Activated naive CD4-positive, alpha-beta T cell treated with anti-CD3 and anti-CD28 coated beads, Interleukin-2, amount 50 U/mL, for 72 hours (primary cell): ENCODE measurements around the gene PLAC8. TPM values are rescaled to one million over a fixed set of nuclear protein-coding genes. Genes with fewer than 3 reads are reported as not detected.
"Not testable (repeated sequence)": the region's sequence is repeated elsewhere in the genome, so short reads cannot be mapped to it uniquely, and the experiment has no call there.

ENCODE experiments used
- ATAC-seq, 2 donors: fragments of 150-1000 bp; cut with Tn5 transposase; 2 replicates each; pipeline ENCODE4 v1.10.0; 2021; ENCODE audit warnings: mild to moderate bottlenecking in 2 of 2, moderate library complexity in 2 of 2
- DNase-seq, 2 donors: peaks; one replicate each; pipeline ENCODE4 v3.0.0; 2021 to 2022; ENCODE audit warnings: low spot score in 2 of 2
- H3K27ac Mint-ChIP-seq, 2 donors: one replicate each; pipeline ENCODE4 v1.8.0; 2022; ENCODE audit warnings: mild to moderate bottlenecking in 2 of 2, mixed read lengths in 2 of 2
- H3K36me3 Mint-ChIP-seq, 2 donors: one replicate each; pipeline ENCODE4 v1.8.0; 2022; ENCODE audit warnings: mixed read lengths in 2 of 2
- H3K9me3 Mint-ChIP-seq, 2 donors: one replicate each; pipeline ENCODE4 v1.8.0; 2022; ENCODE audit warnings: mixed read lengths in 2 of 2
- total RNA-seq, 2 donors: library from RNA; stranded (reverse); gene quantifications; one replicate each; pipeline ENCODE4 v1.2.3, GENCODE V29; 2022

Gene PLAC8
- total RNA-seq, 2 donors from 2014 or later = 23.3 to 169 TPM

DNA sequence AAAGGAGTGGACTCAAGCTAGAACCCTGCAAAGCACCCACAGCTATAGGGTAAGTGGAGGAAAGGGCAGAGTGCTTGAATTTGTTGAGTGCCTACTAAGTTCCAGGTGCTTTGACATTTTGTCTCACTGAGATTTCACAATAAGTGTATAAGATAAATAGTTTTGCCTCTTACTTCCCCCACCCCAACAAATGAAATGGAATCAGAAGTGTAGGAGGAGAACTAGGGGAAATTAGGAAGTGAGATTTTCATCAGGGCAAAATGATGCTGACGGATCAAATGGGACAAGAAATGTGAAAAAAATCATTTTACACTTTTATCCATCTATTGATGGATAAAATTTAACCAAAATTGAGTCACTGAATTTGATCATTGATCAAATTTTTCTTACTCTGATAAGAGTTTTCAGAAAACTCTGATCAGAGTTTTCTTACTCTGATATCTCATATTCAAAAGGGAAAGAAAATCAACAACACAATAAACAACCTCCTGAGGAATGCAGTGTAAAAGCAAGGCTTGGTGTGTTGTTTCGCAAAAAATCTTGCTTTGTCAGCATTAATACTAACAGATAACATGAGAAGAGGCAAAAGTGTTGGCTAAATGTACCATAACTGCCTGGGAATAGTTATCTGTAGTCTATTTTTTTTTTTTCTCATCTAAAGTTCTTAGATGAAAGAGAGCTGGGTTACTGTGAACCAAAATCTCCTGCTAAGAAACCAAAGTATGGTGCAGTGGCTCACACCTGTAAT is 24.9 kb downstream of the PLAC8 start:
- peaks cover 19 to 39% of the 10 kb centered on the region in 2 donors for H3K36me3 Mint-ChIP-seq
- DNase-seq (no peak), ATAC-seq (no peak)
- H3K9me3 Mint-ChIP-seq = no peaks in the 10 kb centered on the region
- peak overlapping the region in 1 of 2 donors; percentile 63 for H3K27ac Mint-ChIP-seq

- not testable (repeated sequence) for DNase-seq, H3K9me3 Mint-ChIP-seq, ATAC-seq
- H3K36me3 Mint-ChIP-seq = peaks cover 10 to 26% of the 10 kb centered on the region in 2 donors
- H3K27ac Mint-ChIP-seq = peak overlapping the region in 1 of 2 donors; percentile 3
Observed at GRCh38 chr4:83084956-83085355, 29.6 kb downstream of the PLAC8 start.

DNA sequence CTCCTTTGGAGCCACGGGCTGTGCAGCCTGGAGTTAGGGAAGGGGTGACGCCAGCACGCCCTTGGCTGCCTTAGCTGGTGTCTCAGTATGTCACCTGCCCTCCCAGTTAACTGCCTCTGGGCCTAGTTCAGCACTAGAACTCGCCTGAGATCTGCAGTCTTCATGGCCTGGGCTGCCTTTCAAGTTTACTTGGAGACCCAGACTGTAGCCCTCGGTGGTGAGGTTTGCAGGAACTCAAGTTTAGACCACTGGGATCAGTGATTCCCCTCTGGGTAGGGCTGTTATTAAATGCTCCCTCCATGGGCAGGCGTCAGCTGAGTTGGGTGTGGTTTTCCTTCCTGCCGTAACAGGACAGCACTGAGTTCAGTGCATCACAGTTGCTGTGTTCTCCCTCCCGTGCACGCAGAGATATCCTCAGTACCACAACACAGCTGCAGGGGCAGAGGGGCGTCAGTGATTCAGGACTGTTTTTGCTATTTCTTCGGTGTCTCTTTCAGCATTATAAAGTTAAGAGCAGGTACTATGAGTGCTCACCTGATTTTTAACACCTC is 30.5 kb downstream of the PLAC8 start:
- peaks cover 4 to 20% of the 10 kb centered on the region in 2 donors for H3K36me3 Mint-ChIP-seq
- no peaks in the 10 kb centered on the region for H3K9me3 Mint-ChIP-seq
- ATAC-seq (peak; percentile 74 to 95), DNase-seq (no peak)
- H3K27ac Mint-ChIP-seq = peak overlapping the region in 1 of 2 donors; percentile 61

DNA sequence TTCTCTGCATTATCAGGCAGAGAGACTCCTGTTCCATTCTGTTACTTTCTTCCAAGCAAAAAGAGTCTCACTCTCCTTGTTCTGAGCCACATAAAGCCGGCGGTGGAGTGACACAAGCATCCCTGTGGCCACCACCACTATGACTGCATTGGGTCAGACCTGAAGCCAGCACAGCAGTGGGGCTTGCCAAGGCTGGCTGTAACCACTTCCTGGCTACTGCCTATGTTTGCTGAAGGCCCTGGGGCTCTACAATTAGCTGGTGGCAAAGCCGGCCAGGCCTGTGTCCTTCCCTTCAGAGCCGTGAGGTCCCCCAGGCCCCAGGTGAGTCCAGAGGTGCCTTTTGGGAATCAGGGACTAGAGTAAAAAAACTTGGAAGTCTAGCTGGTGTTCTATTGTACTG is 31.8 kb downstream of the PLAC8 start:
- no peak for DNase-seq
- H3K27ac Mint-ChIP-seq = no peak overlapping the region
- no peaks in the 10 kb centered on the region for H3K9me3 Mint-ChIP-seq
- H3K36me3 Mint-ChIP-seq = peaks cover 0 to 9% of the 10 kb centered on the region in 2 donors
- ATAC-seq = peak; percentile 5 to 51

- Mint-ChIP-seq H3K9me3 (no peaks in the 10 kb centered on the region), H3K27ac (no peak overlapping the region), H3K36me3 (peaks cover 14 to 18% of the 10 kb centered on the region in 2 donors)
- DNase-seq (no peak), ATAC-seq (no peak)
Observed at GRCh38 chr4:83080561-83080960, 34.0 kb downstream of the PLAC8 start.

DNA sequence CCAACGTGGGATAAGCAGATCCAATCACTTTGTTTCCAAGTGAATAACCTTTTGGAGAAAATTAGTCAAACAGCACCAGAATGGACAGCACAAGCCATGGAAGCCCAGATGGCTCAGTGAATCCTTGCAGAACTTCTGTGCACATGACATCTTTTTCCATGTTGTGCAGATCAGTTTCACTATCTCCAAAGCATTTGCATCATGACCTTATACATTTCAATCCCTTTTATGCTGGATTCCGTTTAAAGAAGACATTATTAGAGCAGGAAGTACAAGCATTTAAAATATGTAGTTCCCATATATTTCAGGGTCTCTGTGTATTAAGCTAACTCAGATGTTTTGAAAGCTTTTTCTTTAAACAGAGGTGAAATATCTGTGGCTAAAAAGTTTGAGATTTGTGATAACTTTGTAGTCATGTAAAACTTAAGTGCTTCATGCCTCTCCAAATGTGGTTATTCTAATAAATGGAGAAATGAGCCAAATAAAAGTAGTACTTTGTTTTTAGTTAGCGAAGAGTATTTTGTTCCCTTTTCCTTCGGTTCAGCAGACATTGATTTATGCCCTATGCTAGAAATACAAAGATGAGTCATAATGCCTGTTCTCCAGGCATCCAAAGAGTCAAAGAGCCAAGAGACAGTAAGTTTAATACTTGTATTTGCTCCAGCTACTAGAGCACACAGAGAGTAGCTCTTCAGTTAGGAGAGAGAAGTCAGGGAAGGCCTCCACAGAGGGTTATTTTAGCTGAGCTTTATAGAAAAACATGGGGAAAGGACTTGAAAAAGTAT is 39.0 kb downstream of the PLAC8 start:
- ATAC-seq (no peak), DNase-seq (no peak)
- Mint-ChIP-seq H3K27ac (no peak overlapping the region), H3K36me3 (peaks cover 15 to 16% of the 10 kb centered on the region in 2 donors), H3K9me3 (no peaks in the 10 kb centered on the region)

- ATAC-seq (peak; percentile 50 to 83), DNase-seq (peak; percentile 41 to 71)
- H3K27ac Mint-ChIP-seq = peak overlapping the region in 1 of 2 donors; percentile 79
- peaks cover 15 to 16% of the 10 kb centered on the region in 2 donors for H3K36me3 Mint-ChIP-seq
- H3K9me3 Mint-ChIP-seq = not testable (repeated sequence)
Observed at GRCh38 chr4:83074783-83075182, 39.7 kb downstream of the PLAC8 start.

GRCh38 chr4:83074086-83074704 is 40.3 kb downstream of the PLAC8 start:
- peak; percentile 87 to 96 for ATAC-seq
- DNase-seq = peak in 1 of 2 donors; percentile 69
- H3K9me3 Mint-ChIP-seq = no peaks in the 10 kb centered on the region
- peaks cover 15 to 16% of the 10 kb centered on the region in 2 donors for H3K36me3 Mint-ChIP-seq
- H3K27ac Mint-ChIP-seq = peak overlapping the region in 1 of 2 donors; percentile 79

DNA sequence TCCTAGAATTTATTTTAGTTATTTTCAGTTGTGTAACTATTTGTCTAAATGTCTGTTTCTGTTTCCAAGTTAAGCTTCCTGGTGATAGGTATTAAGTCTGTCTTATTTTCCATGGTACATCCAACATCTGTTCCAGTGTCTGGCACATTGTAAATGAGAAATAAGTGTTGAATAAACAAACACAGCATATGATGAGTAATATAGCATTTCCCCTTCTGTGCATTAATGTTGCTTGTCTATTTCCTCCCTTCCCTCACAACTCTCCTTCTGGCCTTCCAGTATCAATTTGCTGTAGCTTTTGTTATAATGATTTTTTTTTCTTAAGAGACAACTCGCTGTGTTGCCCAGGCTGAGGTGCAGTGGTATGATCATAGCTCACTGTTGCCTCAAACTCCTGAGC is 43.4 kb downstream of the PLAC8 start:
- no peak overlapping the region for H3K27ac Mint-ChIP-seq

GRCh38 chr4:83067058-83067639 is 47.4 kb downstream of the PLAC8 start:
- H3K9me3 Mint-ChIP-seq = no peaks in the 10 kb centered on the region
- ATAC-seq = no peak
- no peak overlapping the region for H3K27ac Mint-ChIP-seq
- no peaks in the 10 kb centered on the region for H3K36me3 Mint-ChIP-seq
- no peak for DNase-seq

More for the DNA sequence above, 43.4 kb downstream of the PLAC8 start:
- no peak for ATAC-seq
- no peak for DNase-seq
- peaks cover 7 to 8% of the 10 kb centered on the region in 2 donors for H3K36me3 Mint-ChIP-seq
- H3K9me3 Mint-ChIP-seq = no peaks in the 10 kb centered on the region

GRCh38 chr4:83065266-83065665 is 49.3 kb downstream of the PLAC8 start:
- DNase-seq = no peak
- no peak for ATAC-seq
- no peaks in the 10 kb centered on the region for H3K9me3 Mint-ChIP-seq

GRCh38 chr4:83062739-83063138 is 51.8 kb downstream of the PLAC8 start:
- ATAC-seq (no peak), DNase-seq (no peak)
- Mint-ChIP-seq H3K9me3 (no peaks in the 10 kb centered on the region), H3K36me3 (peaks cover 0 to 9% of the 10 kb centered on the region in 2 donors), H3K27ac (no peak overlapping the region)

More at GRCh38 chr4:83065266-83065665, 49.3 kb downstream of the PLAC8 start:
- H3K27ac Mint-ChIP-seq = no peak overlapping the region
- H3K36me3 Mint-ChIP-seq = peaks cover 0 to 4% of the 10 kb centered on the region in 2 donors

DNA sequence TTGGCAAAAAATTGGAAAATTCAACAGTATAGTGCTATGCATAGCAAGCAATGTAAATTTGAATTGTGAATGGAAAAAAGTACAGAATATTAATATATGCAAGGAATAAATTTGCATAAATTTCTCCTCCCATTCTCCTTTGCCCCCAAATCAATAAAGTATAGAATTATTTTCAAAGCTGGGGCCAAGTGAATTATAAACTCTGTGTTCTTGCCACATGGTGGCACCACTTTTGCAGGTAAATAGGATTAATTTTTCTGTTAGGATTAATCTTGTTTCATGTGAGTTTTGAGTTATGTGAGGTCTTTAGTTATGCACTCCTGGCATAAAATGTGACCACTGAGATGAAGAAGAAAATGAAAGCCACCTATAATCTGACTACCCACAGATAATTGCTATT is 59.6 kb downstream of the PLAC8 start:
- DNase-seq (no peak), ATAC-seq (no peak)
- peaks cover 0 to 2% of the 10 kb centered on the region in 2 donors for H3K36me3 Mint-ChIP-seq
- H3K9me3 Mint-ChIP-seq = no peaks in the 10 kb centered on the region
- no peak overlapping the region for H3K27ac Mint-ChIP-seq

DNA sequence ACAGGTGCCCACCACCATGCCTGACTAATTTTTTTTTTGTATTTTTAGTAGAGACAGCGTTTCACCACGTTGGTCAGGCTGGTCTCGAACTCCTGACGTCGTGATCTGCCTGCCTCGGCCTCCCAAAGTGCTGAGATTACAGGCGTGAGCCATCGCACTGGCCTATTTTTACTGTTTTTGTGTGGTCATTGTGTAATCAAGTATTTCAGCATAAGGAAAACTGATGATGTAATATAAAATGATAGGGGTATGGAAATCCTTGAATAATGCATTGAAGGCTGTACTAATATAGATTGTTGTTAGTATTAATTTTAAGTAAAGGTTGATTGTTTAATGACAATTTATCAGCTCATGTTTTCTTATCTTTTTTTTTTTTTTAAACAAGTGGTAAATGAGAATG is 65.7 kb downstream of the PLAC8 start:
- H3K27ac Mint-ChIP-seq, ATAC-seq, DNase-seq, H3K9me3 Mint-ChIP-seq, H3K36me3 Mint-ChIP-seq: not testable (repeated sequence)

GRCh38 chr4:83046693-83047473 is 67.6 kb downstream of the PLAC8 start:
- DNase-seq (no peak), ATAC-seq (no peak)
- Mint-ChIP-seq H3K27ac (no peak overlapping the region), H3K36me3 (no peaks in the 10 kb centered on the region), H3K9me3 (no peaks in the 10 kb centered on the region)
